ENCODE measurements around the gene ATXN1.

Gene ATXN1

GRCh38 chr6:16487996-16488674 is 273.1 kb downstream of the ATXN1 start:
- no peak for DNase-seq

- no peak for DNase-seq
Measured at GRCh38 chr6:16486661-16487060, 274.6 kb downstream of the ATXN1 start.

GRCh38 chr6:16483315-16483875 is 277.9 kb downstream of the ATXN1 start:
- DNase-seq = no peak

GRCh38 chr6:16482702-16483314 is 278.5 kb downstream of the ATXN1 start:
- DNase-seq = no peak

GRCh38 chr6:16481697-16482399 is 279.4 kb downstream of the ATXN1 start:
- DNase-seq = no peak

GRCh38 chr6:16480763-16481560 is 280.3 kb downstream of the ATXN1 start:
- DNase-seq = no peak

- DNase-seq = no peak
Measured at GRCh38 chr6:16477367-16478149, 283.7 kb downstream of the ATXN1 start.

- DNase-seq = no peak
Measured at GRCh38 chr6:16476861-16477260, 284.4 kb downstream of the ATXN1 start.

- DNase-seq = no peak
Measured at GRCh38 chr6:16475494-16475781, 285.8 kb downstream of the ATXN1 start.

- DNase-seq = no peak
Measured at GRCh38 chr6:16474772-16475493, 286.3 kb downstream of the ATXN1 start.

GRCh38 chr6:16473908-16474771 is 287.1 kb downstream of the ATXN1 start:
- DNase-seq = no peak

- DNase-seq = peak; percentile 20
Measured at GRCh38 chr6:16473184-16473907, 287.9 kb downstream of the ATXN1 start.

- no peak for DNase-seq
Measured at GRCh38 chr6:16472349-16473069, 288.8 kb downstream of the ATXN1 start.

GRCh38 chr6:16471910-16472297 is 289.4 kb downstream of the ATXN1 start:
- no peak for DNase-seq

- no peak for DNase-seq
Measured at GRCh38 chr6:16471222-16471909, 289.9 kb downstream of the ATXN1 start.

- DNase-seq = no peak
Measured at GRCh38 chr6:16470502-16471221, 290.6 kb downstream of the ATXN1 start.

GRCh38 chr6:16468991-16469615 is 292.2 kb downstream of the ATXN1 start:
- DNase-seq = no peak

Measured in islet precursor cell (in vitro differentiated cells).